ENCODE measurements around the gene ADM5.

DNA sequence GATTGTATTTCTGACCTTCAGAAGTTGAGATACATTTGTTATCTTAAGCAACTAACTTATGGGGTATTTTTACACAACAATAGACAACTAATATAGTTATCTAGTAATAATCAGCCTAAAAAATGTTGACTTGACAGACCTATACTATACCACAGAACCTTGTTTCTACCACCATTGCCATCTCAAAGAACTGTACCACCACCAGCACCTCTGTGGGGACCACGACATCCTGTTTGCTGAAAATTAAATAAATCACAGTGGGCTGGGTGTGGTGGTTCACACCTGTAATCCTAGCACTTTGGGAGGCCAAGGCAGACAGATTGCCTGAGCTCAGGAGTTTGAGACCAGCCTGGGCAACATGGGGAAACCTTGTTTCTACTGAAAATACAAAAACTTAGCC is 49.7 kb downstream of the ADM5 start:
- TF ChIP-seq, protein P1, sequence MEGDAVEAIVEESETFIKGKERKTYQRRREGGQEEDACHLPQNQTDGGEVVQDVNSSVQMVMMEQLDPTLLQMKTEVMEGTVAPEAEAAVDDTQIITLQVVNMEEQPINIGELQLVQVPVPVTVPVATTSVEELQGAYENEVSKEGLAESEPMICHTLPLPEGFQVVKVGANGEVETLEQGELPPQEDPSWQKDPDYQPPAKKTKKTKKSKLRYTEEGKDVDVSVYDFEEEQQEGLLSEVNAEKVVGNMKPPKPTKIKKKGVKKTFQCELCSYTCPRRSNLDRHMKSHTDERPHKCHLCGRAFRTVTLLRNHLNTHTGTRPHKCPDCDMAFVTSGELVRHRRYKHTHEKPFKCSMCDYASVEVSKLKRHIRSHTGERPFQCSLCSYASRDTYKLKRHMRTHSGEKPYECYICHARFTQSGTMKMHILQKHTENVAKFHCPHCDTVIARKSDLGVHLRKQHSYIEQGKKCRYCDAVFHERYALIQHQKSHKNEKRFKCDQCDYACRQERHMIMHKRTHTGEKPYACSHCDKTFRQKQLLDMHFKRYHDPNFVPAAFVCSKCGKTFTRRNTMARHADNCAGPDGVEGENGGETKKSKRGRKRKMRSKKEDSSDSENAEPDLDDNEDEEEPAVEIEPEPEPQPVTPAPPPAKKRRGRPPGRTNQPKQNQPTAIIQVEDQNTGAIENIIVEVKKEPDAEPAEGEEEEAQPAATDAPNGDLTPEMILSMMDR (IDR thresholded peaks at IDR 0.05 in 8 of 11, conservative IDR thresholded peaks at IDR 0.05 in 3 of 11), result no peak
- no peak for TF ChIP-seq POLR2A (IDR thresholded peaks at IDR 0.05)

All from spleen (tissue), 7 donors.